ENCODE results near the gene OPCML.

OPCML gene

GRCh38 chr11:133361689-133361994 is 170.7 kb downstream of the OPCML start:
- no peak for DNase-seq (ENCODE audit: low read depth, low spot score)

- no peak for DNase-seq (ENCODE audit: low read depth, low spot score)
Measured at GRCh38 chr11:133360860-133361688, 171.2 kb downstream of the OPCML start.

- DNase-seq (ENCODE audit: low read depth, low spot score) = no peak
Measured at GRCh38 chr11:133355095-133355494, 177.2 kb downstream of the OPCML start.

GRCh38 chr11:133354069-133354468 is 178.2 kb downstream of the OPCML start:
- DNase-seq (ENCODE audit: low read depth, low spot score) = no peak

- DNase-seq (ENCODE audit: low read depth, low spot score) = no peak
Measured at GRCh38 chr11:133350045-133350444, 182.3 kb downstream of the OPCML start.

- no peak for DNase-seq (ENCODE audit: low read depth, low spot score)
Measured at GRCh38 chr11:133347988-133348387, 184.3 kb downstream of the OPCML start.

GRCh38 chr11:133346137-133346536 is 186.2 kb downstream of the OPCML start:
- no peak for DNase-seq (ENCODE audit: low read depth, low spot score)

GRCh38 chr11:133343951-133344350 is 188.3 kb downstream of the OPCML start:
- DNase-seq (ENCODE audit: low read depth, low spot score) = no peak

GRCh38 chr11:133339495-133340140 is 192.7 kb downstream of the OPCML start:
- DNase-seq (ENCODE audit: low read depth, low spot score) = no peak

GRCh38 chr11:133338588-133338987 is 193.7 kb downstream of the OPCML start:
- DNase-seq (ENCODE audit: low read depth, low spot score) = no peak

GRCh38 chr11:133337951-133338418 is 194.3 kb downstream of the OPCML start:
- no peak for DNase-seq (ENCODE audit: low read depth, low spot score)

- no peak for DNase-seq (ENCODE audit: low read depth, low spot score)
Measured at GRCh38 chr11:133337193-133337592, 195.1 kb downstream of the OPCML start.

- DNase-seq (ENCODE audit: low read depth, low spot score) = no peak
Measured at GRCh38 chr11:133331031-133331430, 201.3 kb downstream of the OPCML start.

GRCh38 chr11:133326849-133327248 is 205.5 kb downstream of the OPCML start:
- DNase-seq (ENCODE audit: low read depth, low spot score) = no peak

GRCh38 chr11:133326332-133326731 is 206.0 kb downstream of the OPCML start:
- no peak for DNase-seq (ENCODE audit: low read depth, low spot score)

GRCh38 chr11:133325711-133326110 is 206.6 kb downstream of the OPCML start:
- DNase-seq (ENCODE audit: low read depth, low spot score) = no peak

- no peak for DNase-seq (ENCODE audit: low read depth, low spot score)
Measured at GRCh38 chr11:133323354-133323753, 208.9 kb downstream of the OPCML start.

GRCh38 chr11:133318221-133318620 is 214.1 kb downstream of the OPCML start:
- no peak for DNase-seq (ENCODE audit: low read depth, low spot score)

- DNase-seq (ENCODE audit: low read depth, low spot score) = no peak
Measured at GRCh38 chr11:133311230-133311629, 221.1 kb downstream of the OPCML start.

- no peak for DNase-seq (ENCODE audit: low read depth, low spot score)
Measured at GRCh38 chr11:133306019-133306418, 226.3 kb downstream of the OPCML start.

GRCh38 chr11:133305208-133305956 is 226.9 kb downstream of the OPCML start:
- DNase-seq (ENCODE audit: low read depth, low spot score) = no peak

GRCh38 chr11:133303262-133303661 is 229.0 kb downstream of the OPCML start:
- no peak for DNase-seq (ENCODE audit: low read depth, low spot score)
